ENCODE results near the gene ADCK2.
"Not testable (repeated sequence)": the region's sequence is repeated elsewhere in the genome, so short reads cannot be mapped to it uniquely, and the experiment has no call there.

The ADCK2 gene

GRCh38 chr7:140691376-140692045 is 18.8 kb downstream of the ADCK2 start:
- DNase-seq = no peak
- WGBS (ENCODE audit: insufficient coverage) = 94% methylated on average over 10 of the region's 12 CpGs
- ChIA-PET CTCF (interaction anchor here (0.7 to 1.1 kb wide), 4 partner anchors 17 to 651 kb away, joined by 3 to 4 read pairs (median 3); no protein-coding TSS in a partner anchor), POLR2A (interaction anchor here (0.6 kb wide), 1 partner anchor 321 kb away, joined by 4 read pairs; no protein-coding TSS in a partner anchor)
- Histone ChIP-seq H3K4me3 (ENCODE audit: control insufficient read depth in 1 of 7, extremely low read depth in 1 of 7, insufficient read depth in 4 of 7, low read depth in 2 of 7, low read length in 6 of 7) (no peak overlapping the region), H3K27ac (ENCODE audit: insufficient read depth in 1 of 2, low read depth in 1 of 2, low read length in 2 of 2, poor library complexity in 1 of 2, severe bottlenecking in 2 of 2) (no peak overlapping the region), H3K4me1 (ENCODE audit: control extremely low read depth in 1 of 4, control insufficient read depth in 4 of 4, insufficient read depth in 4 of 4, low read length in 3 of 4) (peaks cover 0 to 8% (median 7%) of the 10 kb centered on the region in 4 experiments), H3K27me3 (replicated peaks in 2 of 5; ENCODE audit: control insufficient read depth in 4 of 5, insufficient read depth in 5 of 5, low read length in 4 of 5) (no peaks in the 10 kb centered on the region), H3K36me3 (ENCODE audit: control insufficient read depth in 4 of 4, insufficient read depth in 4 of 4, low read length in 3 of 4) (peaks cover 0 to 43% (median 17%) of the 10 kb centered on the region in 4 experiments), H3K9me3 (ENCODE audit: control extremely low read depth in 1 of 5, control insufficient read depth in 4 of 5, insufficient read depth in 2 of 5, low read depth in 1 of 5, low read length in 4 of 5) (no peaks in the 10 kb centered on the region)

- CTCF ChIA-PET = interaction anchor here (1.4 kb wide), 1 partner anchor 14 kb away, joined by 3 read pairs; no protein-coding TSS in a partner anchor
- H3K4me3 ChIP-seq (ENCODE audit: control insufficient read depth in 1 of 7, extremely low read depth in 1 of 7, insufficient read depth in 4 of 7, low read depth in 2 of 7, low read length in 6 of 7); POLR2A ChIA-PET; DNase-seq; H3K27me3 ChIP-seq (replicated peaks in 2 of 5; ENCODE audit: control insufficient read depth in 4 of 5, insufficient read depth in 5 of 5, low read length in 4 of 5); H3K27ac ChIP-seq (ENCODE audit: insufficient read depth in 1 of 2, low read depth in 1 of 2, low read length in 2 of 2, poor library complexity in 1 of 2, severe bottlenecking in 2 of 2); H3K9me3 ChIP-seq (ENCODE audit: control extremely low read depth in 1 of 5, control insufficient read depth in 4 of 5, insufficient read depth in 2 of 5, low read depth in 1 of 5, low read length in 4 of 5): not testable (repeated sequence)
- H3K4me1 ChIP-seq (ENCODE audit: control extremely low read depth in 1 of 4, control insufficient read depth in 4 of 4, insufficient read depth in 4 of 4, low read length in 3 of 4) = peaks cover 5 to 21% (median 19%) of the 10 kb centered on the region in 4 experiments
- peaks cover 0 to 27% (median 10%) of the 10 kb centered on the region in 4 experiments for H3K36me3 ChIP-seq (ENCODE audit: control insufficient read depth in 4 of 4, insufficient read depth in 4 of 4, low read length in 3 of 4)
- 95% methylated on average over 10 of the region's 10 CpGs for WGBS (ENCODE audit: insufficient coverage)
Observed at GRCh38 chr7:140693849-140694248, 21.1 kb downstream of the ADCK2 start.

DNA sequence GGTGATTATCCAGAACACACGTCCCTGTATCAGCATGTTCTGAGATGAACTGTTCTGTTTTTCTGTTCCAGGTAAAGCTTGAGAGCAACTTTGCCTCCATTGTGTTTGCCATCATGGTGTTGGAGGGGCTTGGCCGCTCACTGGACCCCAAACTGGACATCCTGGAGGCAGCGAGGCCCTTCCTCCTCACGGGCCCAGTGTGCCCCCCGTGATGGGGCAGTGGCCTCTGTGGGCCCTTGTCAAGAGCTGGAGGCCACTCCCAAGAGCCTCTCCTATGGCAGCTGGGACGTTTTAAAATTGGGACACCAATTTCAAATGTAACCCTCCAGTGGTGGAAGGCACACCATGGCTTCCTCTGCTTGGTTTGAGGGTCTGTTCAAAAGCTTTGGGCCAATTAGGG is 21.8 kb downstream of the ADCK2 start:
- CTCF ChIA-PET = interaction anchor here (1.1 to 1.4 kb wide), 2 partner anchors 13 to 19 kb away, joined by 3 to 6 read pairs; no protein-coding TSS in a partner anchor
- Histone ChIP-seq H3K36me3 (ENCODE audit: control insufficient read depth in 4 of 4, insufficient read depth in 4 of 4, low read length in 3 of 4) (peaks cover 0 to 22% (median 10%) of the 10 kb centered on the region in 4 experiments), H3K27ac (ENCODE audit: insufficient read depth in 1 of 2, low read depth in 1 of 2, low read length in 2 of 2, poor library complexity in 1 of 2, severe bottlenecking in 2 of 2) (no peak overlapping the region), H3K4me3 (ENCODE audit: control insufficient read depth in 1 of 7, extremely low read depth in 1 of 7, insufficient read depth in 4 of 7, low read depth in 2 of 7, low read length in 6 of 7) (no peak overlapping the region), H3K27me3 (replicated peaks in 2 of 5; ENCODE audit: control insufficient read depth in 4 of 5, insufficient read depth in 5 of 5, low read length in 4 of 5) (no peaks in the 10 kb centered on the region), H3K4me1 (ENCODE audit: control extremely low read depth in 1 of 4, control insufficient read depth in 4 of 4, insufficient read depth in 4 of 4, low read length in 3 of 4) (peaks cover 5 to 21% (median 19%) of the 10 kb centered on the region in 4 experiments), H3K9me3 (ENCODE audit: control extremely low read depth in 1 of 5, control insufficient read depth in 4 of 5, insufficient read depth in 2 of 5, low read depth in 1 of 5, low read length in 4 of 5) (no peaks in the 10 kb centered on the region)
- DNase-seq = no peak
- 95% methylated on average over 6 of the region's 6 CpGs for WGBS (ENCODE audit: insufficient coverage)
- POLR2A ChIA-PET = no interaction called here

- WGBS (ENCODE audit: insufficient coverage) = 90% methylated on average over 3 of the region's 11 CpGs
- no peaks in the 10 kb centered on the region for H3K27me3 ChIP-seq (replicated peaks in 2 of 5; ENCODE audit: control insufficient read depth in 4 of 5, insufficient read depth in 5 of 5, low read length in 4 of 5)
- H3K27ac ChIP-seq (ENCODE audit: insufficient read depth in 1 of 2, low read depth in 1 of 2, low read length in 2 of 2, poor library complexity in 1 of 2, severe bottlenecking in 2 of 2) = no peak overlapping the region
- DNase-seq = no peak
- H3K36me3 ChIP-seq (ENCODE audit: control insufficient read depth in 4 of 4, insufficient read depth in 4 of 4, low read length in 3 of 4) = peaks cover 0 to 17% (median 6%) of the 10 kb centered on the region in 4 experiments
- ChIA-PET POLR2A (no interaction called here), CTCF (interaction anchor here (1.1 to 1.9 kb wide), 2 partner anchors 19 to 20 kb away, joined by 4 to 6 read pairs; no protein-coding TSS in a partner anchor)
- no peak overlapping the region for H3K4me3 ChIP-seq (ENCODE audit: control insufficient read depth in 1 of 7, extremely low read depth in 1 of 7, insufficient read depth in 4 of 7, low read depth in 2 of 7, low read length in 6 of 7)
- H3K4me1 ChIP-seq (ENCODE audit: control extremely low read depth in 1 of 4, control insufficient read depth in 4 of 4, insufficient read depth in 4 of 4, low read length in 3 of 4) = peaks cover 5 to 21% (median 19%) of the 10 kb centered on the region in 4 experiments
- H3K9me3 ChIP-seq (ENCODE audit: control extremely low read depth in 1 of 5, control insufficient read depth in 4 of 5, insufficient read depth in 2 of 5, low read depth in 1 of 5, low read length in 4 of 5) = no peaks in the 10 kb centered on the region
Observed at GRCh38 chr7:140695381-140695780, 22.6 kb downstream of the ADCK2 start.

- H3K9me3 ChIP-seq (ENCODE audit: control extremely low read depth in 1 of 5, control insufficient read depth in 4 of 5, insufficient read depth in 2 of 5, low read depth in 1 of 5, low read length in 4 of 5) = no peaks in the 10 kb centered on the region
- peaks cover 5 to 21% (median 19%) of the 10 kb centered on the region in 4 experiments for H3K4me1 ChIP-seq (ENCODE audit: control extremely low read depth in 1 of 4, control insufficient read depth in 4 of 4, insufficient read depth in 4 of 4, low read length in 3 of 4)
- 39% methylated on average over 21 of the region's 23 CpGs for WGBS (ENCODE audit: insufficient coverage)
- H3K36me3 ChIP-seq (ENCODE audit: control insufficient read depth in 4 of 4, insufficient read depth in 4 of 4, low read length in 3 of 4) = peaks cover 0 to 17% (median 6%) of the 10 kb centered on the region in 4 experiments
- H3K27me3 ChIP-seq (replicated peaks in 2 of 5; ENCODE audit: control insufficient read depth in 4 of 5, insufficient read depth in 5 of 5, low read length in 4 of 5) = no peaks in the 10 kb centered on the region
- CTCF ChIA-PET = interaction anchor here (1.9 kb wide), 1 partner anchor 19 kb away, joined by 4 read pairs; no protein-coding TSS in a partner anchor
- H3K27ac ChIP-seq (ENCODE audit: insufficient read depth in 1 of 2, low read depth in 1 of 2, low read length in 2 of 2, poor library complexity in 1 of 2, severe bottlenecking in 2 of 2) = peak overlapping the region; percentile 40 to 91
- H3K4me3 ChIP-seq (ENCODE audit: control insufficient read depth in 1 of 7, extremely low read depth in 1 of 7, insufficient read depth in 4 of 7, low read depth in 2 of 7, low read length in 6 of 7) = peak overlapping the region; percentile 84 to 96 (median 92)
- POLR2A ChIA-PET = interaction anchor here (0.6 to 0.9 kb wide), 2 partner anchors 22 to 1004 kb away, joined by 3 read pairs; no protein-coding TSS in a partner anchor
- peak; percentile 89 to 95 (median 92) for DNase-seq
Observed at GRCh38 chr7:140696024-140696679, 23.4 kb downstream of the ADCK2 start.

- no peaks in the 10 kb centered on the region for H3K27me3 ChIP-seq (replicated peaks in 2 of 5; ENCODE audit: control insufficient read depth in 4 of 5, insufficient read depth in 5 of 5, low read length in 4 of 5)
- peak within 1 kb of the TSS; percentile 40 to 91 for H3K27ac ChIP-seq (ENCODE audit: insufficient read depth in 1 of 2, low read depth in 1 of 2, low read length in 2 of 2, poor library complexity in 1 of 2, severe bottlenecking in 2 of 2)
- peak within 1 kb of the TSS; percentile 84 to 96 (median 92) for H3K4me3 ChIP-seq (ENCODE audit: control insufficient read depth in 1 of 7, extremely low read depth in 1 of 7, insufficient read depth in 4 of 7, low read depth in 2 of 7, low read length in 6 of 7)
- peaks cover 0 to 10% (median 3%) of the 10 kb centered on the region in 4 experiments for H3K36me3 ChIP-seq (ENCODE audit: control insufficient read depth in 4 of 4, insufficient read depth in 4 of 4, low read length in 3 of 4)
- POLR2A ChIA-PET = interaction anchor here (0.6 to 0.9 kb wide), 2 partner anchors 22 to 1003 kb away, joined by 3 read pairs; no protein-coding TSS in a partner anchor
- H3K4me1 ChIP-seq (ENCODE audit: control extremely low read depth in 1 of 4, control insufficient read depth in 4 of 4, insufficient read depth in 4 of 4, low read length in 3 of 4) = peaks cover 5 to 21% (median 19%) of the 10 kb centered on the region in 4 experiments
- H3K9me3 ChIP-seq (ENCODE audit: control extremely low read depth in 1 of 5, control insufficient read depth in 4 of 5, insufficient read depth in 2 of 5, low read depth in 1 of 5, low read length in 4 of 5) = no peaks in the 10 kb centered on the region
- under 1% methylated on average over 74 of the region's 82 CpGs for WGBS (ENCODE audit: insufficient coverage)
- CTCF ChIA-PET = interaction anchor here (1.9 kb wide), 1 partner anchor 20 kb away, joined by 4 read pairs; no protein-coding TSS in a partner anchor
- DNase-seq = peak; percentile 73 to 89 (median 76)
Observed at GRCh38 chr7:140696680-140697446, 24.1 kb downstream of the ADCK2 start, which contains the start of gene NDUFB2. Gene NDUFB2, plus strand, starts transcription at chr7:140696708. Its CDS starts 37 bp downstream, at chr7:140696745.

Data from common myeloid progenitor, CD34-positive (primary cell).